AG09319 (cell line): ENCODE data around the gene ALOX15B.

Source experiments
- DNase-seq: peaks from one replicate; pipeline ENCODE4 v3.0.0-alpha.2; 2010; ENCODE audit warnings: low read depth; ENCODE audit errors: extremely low read depth
- TF ChIP-seq, protein P1 (sequence below): IDR thresholded peaks from 2 replicates; pipeline ENCODE4 v1.5.1; 2011; ENCODE audit warnings: low read depth, mild to moderate bottlenecking, inconsistent platforms, low read length, moderate library complexity

The ALOX15B gene

DNA sequence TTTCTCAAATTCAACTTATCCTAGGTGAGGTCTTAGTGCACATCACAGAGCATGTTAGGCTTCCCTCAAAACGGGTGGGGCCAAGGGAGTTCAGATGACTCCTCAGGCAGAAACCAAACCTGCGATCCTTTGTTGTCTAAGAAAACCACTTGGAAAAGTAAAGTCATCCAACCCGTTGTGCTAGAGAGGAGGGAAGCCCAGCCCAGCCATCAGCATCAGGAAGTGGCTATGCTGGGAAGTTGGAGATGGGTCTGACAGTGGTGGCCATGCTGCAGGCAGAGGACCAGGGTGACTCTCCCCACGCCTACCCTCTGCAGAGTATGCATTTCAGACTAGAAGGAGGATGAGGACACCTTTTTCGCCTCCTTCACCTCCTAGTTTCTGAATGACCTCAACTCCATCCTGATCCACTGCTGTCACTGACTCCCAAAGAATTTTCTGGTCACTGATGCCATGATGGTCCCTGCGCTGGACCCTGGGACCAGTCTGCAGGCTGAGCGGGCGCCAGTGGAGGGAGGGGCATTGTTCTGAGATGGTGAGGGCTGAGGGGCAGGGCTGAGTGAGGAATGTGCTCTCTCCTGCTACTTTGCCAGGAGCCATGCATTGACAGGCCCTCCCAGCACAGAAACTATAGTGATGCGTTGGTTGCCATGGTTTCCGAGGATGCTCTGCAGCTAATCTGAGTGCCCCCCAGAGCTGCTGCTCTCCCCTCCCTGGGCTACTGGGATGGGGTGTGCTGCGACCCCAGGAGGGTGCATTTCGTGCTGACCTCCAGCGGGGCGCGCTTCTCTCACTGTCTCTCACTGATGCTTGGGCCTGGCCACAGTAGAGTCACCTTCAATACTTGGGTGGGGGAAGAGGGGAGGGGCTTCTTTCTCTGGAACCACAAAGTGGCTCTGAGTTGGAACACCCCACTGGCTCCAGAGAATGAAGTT is 28.2 kb downstream of the ALOX15B start:
- TF ChIP-seq, protein P1, sequence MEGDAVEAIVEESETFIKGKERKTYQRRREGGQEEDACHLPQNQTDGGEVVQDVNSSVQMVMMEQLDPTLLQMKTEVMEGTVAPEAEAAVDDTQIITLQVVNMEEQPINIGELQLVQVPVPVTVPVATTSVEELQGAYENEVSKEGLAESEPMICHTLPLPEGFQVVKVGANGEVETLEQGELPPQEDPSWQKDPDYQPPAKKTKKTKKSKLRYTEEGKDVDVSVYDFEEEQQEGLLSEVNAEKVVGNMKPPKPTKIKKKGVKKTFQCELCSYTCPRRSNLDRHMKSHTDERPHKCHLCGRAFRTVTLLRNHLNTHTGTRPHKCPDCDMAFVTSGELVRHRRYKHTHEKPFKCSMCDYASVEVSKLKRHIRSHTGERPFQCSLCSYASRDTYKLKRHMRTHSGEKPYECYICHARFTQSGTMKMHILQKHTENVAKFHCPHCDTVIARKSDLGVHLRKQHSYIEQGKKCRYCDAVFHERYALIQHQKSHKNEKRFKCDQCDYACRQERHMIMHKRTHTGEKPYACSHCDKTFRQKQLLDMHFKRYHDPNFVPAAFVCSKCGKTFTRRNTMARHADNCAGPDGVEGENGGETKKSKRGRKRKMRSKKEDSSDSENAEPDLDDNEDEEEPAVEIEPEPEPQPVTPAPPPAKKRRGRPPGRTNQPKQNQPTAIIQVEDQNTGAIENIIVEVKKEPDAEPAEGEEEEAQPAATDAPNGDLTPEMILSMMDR = no peak
- DNase-seq = no peak

DNA sequence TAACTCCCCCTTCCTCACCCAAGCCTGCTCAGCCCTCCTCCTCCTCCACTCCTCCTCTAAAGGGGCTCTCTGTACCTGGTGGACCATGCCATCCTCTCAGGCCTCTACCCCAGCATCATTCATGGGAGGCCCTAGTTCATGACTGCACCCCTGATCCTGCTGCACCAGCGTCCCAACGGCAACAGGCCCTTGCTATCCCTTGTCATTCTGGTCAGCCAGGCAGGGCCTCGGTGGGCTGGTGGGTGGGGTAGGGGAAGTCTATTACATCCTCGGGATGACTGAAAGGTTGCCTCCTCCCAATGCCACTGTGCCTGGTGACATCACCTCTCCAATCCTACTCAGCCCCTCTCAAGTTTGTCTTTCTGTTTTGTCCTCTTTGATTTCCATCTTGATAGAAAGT is 28.9 kb downstream of the ALOX15B start:
- TF ChIP-seq, protein P1 = no peak
- no peak for DNase-seq

DNA sequence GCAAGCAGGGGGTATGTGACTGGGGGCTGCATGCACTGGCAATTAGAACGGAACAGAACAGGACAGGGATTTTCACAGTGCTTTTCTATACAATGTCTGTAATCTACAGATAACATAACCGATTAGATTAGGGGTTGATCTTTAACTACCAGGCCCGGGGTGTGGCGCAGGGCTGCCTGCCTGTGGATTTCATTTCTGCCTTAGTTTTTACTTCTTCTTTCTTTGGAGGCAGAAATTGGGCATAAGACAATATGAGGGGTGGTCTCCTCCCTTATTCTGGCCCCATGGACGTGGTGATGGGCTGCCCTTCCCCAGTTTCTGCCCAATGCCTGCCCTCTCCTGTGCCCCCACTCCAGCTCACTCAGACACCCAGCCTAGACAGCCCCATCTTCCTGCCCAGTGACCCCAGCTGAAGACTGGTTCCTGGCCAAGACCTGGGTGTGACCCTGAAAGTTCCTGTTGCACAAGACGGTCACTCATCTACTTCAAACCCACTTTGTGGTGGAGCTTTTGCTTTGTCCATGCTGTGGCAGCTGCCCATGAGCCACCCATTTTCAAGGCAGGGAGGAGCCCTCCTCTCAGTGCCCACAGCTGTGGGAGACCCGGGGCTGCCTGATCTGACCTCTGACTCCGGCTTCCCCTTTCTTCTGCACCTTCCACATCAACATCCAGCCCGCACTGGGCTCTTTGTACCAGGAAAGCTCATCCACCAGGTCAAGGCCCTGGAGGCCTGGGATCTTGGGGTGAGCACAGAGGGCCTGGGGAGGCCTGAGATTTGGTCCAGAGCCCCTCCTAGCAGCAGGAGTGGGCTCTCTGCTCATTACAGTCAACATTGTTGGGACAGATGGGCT is 30.1 kb downstream of the ALOX15B start:
- no peak for DNase-seq

DNA sequence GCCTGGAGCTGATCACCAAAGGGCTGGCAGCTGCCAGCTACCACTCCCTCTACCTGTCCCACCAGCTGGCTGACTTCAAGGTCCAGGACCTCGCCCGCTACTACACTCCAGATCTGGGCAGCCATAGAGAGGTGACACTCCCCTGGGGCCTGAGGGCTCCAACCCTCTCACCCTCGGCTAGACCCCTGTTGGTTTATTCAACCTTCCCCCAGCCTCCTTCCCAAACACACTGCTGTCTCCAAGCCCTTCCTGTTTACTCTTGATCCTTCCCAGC is 30.7 kb downstream of the ALOX15B start:
- no peak for DNase-seq
- TF ChIP-seq, protein P1 = no peak

More for the DNA sequence above, 30.1 kb downstream of the ALOX15B start:
- TF ChIP-seq, protein P1 = no peak

DNA sequence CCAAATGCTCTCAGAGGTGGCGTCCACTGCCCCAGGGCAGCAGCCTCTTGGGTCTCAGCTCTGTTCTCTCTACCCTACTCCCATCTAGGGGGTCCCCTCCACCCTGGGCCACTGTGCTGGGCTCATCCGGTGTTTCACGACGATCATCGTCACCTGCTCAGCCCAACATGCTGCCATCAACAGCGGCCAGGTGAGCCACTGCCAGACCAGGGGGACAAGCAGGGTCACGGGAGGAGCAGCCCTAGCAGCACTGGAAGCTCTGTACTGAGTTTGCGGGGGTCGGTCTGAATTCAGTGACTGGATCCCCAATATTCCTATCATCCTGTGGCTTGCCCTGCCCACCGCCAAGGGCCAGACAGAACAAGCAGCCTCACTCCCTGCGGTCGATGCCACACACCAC is 32.6 kb downstream of the ALOX15B start:
- DNase-seq = no peak
- TF ChIP-seq, protein P1 = no peak

DNA sequence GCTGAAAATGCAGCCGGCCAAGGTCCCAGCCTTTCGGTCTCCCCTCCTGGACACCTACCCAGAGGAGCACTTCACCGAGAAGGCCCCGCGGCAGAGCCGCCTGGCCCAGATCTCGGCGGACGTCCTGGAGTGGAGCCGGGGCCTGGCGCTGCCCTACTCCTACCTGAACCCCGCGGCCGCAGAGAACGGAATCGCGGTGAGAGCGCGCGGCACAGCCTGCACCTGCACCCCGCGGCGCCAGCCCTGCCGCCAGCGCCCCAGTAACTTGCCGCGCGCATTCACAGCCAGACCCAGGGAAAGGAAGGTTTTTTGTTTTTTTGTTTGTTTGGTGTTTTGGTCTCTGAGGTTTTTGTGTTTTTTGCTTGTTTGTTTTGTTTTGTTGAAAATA is 33.5 kb downstream of the ALOX15B start:
- TF ChIP-seq, protein P1 = no peak
- no peak for DNase-seq
